Stimulated activated memory B cell treated with anti-CD40 and anti-IgM and Interleukin-4, amounts not matched to agents 10 μg/mL and 1 μg/mL and 100 μg/mL, for 72 hours (primary cell): ENCODE measurements around the gene PHOSPHO1.

ENCODE experiments used
- ATAC-seq: fragments of 150-1000 bp; cut with Tn5 transposase; 2 replicates; pipeline ENCODE4 v1.10.0; 2021
- H3K27ac Mint-ChIP-seq: one replicate; pipeline ENCODE4 v1.8.0; 2022; ENCODE audit warnings: mild to moderate bottlenecking, mixed read lengths
- H3K27me3 Mint-ChIP-seq: one replicate; pipeline ENCODE4 v1.8.0; 2022; ENCODE audit warnings: mixed read lengths
- H3K36me3 Mint-ChIP-seq: one replicate; pipeline ENCODE4 v1.8.0; 2022; ENCODE audit warnings: mixed read lengths
- H3K4me1 Mint-ChIP-seq: one replicate; pipeline ENCODE4 v1.8.0; 2022; ENCODE audit warnings: mixed read lengths
- H3K4me3 Mint-ChIP-seq: one replicate; pipeline ENCODE4 v1.8.0; 2022; ENCODE audit warnings: mild to moderate bottlenecking, moderate library complexity, mixed read lengths
- H3K9me3 Mint-ChIP-seq: one replicate; pipeline ENCODE4 v1.8.0; 2022; ENCODE audit warnings: mixed read lengths

PHOSPHO1 gene

GRCh38 chr17:49229076-49229804, 1.3 kb downstream of the PHOSPHO1 start:
- H3K27ac Mint-ChIP-seq = no peak overlapping the region

GRCh38 chr17:49227436-49228261, 2.9 kb downstream of the PHOSPHO1 start:
- Mint-ChIP-seq H3K4me1 (peaks cover 62% of the 10 kb centered on the region), H3K27me3 (peaks cover 10% of the 10 kb centered on the region), H3K9me3 (no peaks in the 10 kb centered on the region), H3K4me3 (no peak overlapping the region), H3K27ac (no peak overlapping the region), H3K36me3 (peaks cover 9% of the 10 kb centered on the region)
- ATAC-seq = peak; percentile 68

More at GRCh38 chr17:49229076-49229804, 1.3 kb downstream of the PHOSPHO1 start:
- no peaks in the 10 kb centered on the region for H3K36me3 Mint-ChIP-seq
- H3K4me3 Mint-ChIP-seq = peak overlapping the region; percentile 84
- peaks cover 19% of the 10 kb centered on the region for H3K27me3 Mint-ChIP-seq
- no peaks in the 10 kb centered on the region for H3K9me3 Mint-ChIP-seq
- ATAC-seq = no peak
- peaks cover 46% of the 10 kb centered on the region for H3K4me1 Mint-ChIP-seq

DNA sequence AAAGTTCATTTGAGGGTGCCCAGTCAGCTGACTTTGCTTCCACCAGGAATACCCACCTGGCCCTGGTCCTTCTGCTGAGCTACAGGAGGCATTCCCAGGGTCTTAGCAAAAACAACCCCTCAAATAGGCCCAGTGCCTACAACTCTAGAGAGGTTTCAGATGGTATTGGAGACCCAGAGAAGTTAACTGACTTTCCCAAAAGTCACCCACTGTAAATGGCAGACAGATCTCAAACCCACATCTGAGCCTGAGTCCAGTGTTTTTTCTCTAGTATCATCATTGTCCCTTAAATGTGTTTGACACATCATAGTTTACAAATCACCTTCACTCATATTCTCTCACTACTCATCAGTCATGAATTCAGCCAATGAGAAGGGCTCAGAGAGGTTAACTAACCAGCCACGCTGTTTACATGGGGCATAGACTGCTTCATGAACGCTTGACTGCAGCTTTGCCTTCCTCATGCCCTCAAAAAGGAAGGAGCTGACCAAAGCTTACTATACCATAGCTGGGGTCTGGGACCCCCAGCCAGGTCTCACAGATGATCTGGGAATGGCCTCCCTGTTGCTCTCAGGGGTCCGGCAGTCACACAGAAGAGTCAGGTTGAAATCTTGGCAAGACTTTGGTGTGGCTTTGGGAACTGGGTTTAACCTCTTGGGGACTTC, 3.7 kb downstream of the PHOSPHO1 start:
- Mint-ChIP-seq H3K9me3 (no peaks in the 10 kb centered on the region), H3K4me1 (peaks cover 62% of the 10 kb centered on the region), H3K27ac (no peak overlapping the region), H3K36me3 (peaks cover 16% of the 10 kb centered on the region), H3K27me3 (peaks cover 10% of the 10 kb centered on the region), H3K4me3 (no peak overlapping the region)
- no peak for ATAC-seq

DNA sequence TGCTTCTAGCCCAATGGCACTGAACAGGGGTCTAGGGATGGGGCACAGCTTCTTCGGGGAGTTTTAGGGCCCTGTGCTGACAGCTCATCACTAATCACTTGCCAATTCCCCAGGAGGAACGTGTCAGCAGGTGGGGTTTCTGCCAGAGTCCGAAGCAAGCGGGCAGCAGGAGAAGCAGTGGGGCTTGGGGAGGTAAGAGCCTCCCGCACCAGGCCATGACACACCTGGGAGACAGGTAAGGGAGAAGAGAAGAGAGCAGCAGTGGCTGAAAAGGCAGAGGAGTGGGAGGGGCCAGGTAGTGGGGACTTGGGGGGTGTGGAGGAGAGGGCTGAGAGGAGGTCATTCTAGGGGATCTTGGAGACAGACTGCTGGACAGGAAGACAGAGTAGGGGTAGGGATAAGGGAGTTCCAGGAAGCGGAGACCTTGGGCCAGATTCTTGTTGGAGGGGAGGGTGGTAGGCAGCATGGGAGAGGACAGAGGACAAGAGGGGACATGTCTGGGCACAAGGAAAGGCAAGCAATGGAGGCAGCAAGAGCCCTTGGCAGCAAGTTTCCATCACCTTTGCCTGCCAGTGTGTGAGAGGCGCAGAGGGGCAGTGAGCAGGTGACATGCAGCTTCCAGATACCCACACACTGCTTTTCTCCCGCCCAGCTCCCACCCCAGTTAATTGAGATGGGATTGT, 4.9 kb downstream of the PHOSPHO1 start:
- ATAC-seq = no peak
- H3K36me3 Mint-ChIP-seq = peaks cover 17% of the 10 kb centered on the region
- H3K4me3 Mint-ChIP-seq = no peak overlapping the region
- H3K27ac Mint-ChIP-seq = no peak overlapping the region
- H3K4me1 Mint-ChIP-seq = peaks cover 52% of the 10 kb centered on the region
- peaks cover 10% of the 10 kb centered on the region for H3K27me3 Mint-ChIP-seq
- no peaks in the 10 kb centered on the region for H3K9me3 Mint-ChIP-seq

DNA sequence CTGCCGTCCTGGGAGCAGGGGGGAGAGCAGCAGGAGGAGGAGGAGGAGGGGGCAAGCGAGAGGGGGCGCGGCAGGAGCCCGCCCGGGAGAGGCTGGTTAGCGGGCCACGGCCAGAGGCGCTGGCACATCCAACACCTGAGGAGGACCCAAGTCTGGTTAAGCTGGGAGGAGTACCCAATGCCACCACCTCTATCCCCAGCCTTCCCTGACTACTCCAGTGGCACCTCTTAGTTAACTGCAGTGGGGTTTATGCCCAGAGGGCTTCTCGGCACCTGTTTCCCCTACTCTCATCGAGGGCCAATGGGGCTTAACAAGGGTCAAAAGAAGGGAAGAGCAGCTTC, 5.6 kb downstream of the PHOSPHO1 start:
- Mint-ChIP-seq H3K27ac (no peak overlapping the region), H3K9me3 (no peaks in the 10 kb centered on the region), H3K4me1 (peaks cover 53% of the 10 kb centered on the region), H3K36me3 (peaks cover 22% of the 10 kb centered on the region), H3K4me3 (peak overlapping the region; percentile 66), H3K27me3 (peaks cover 9% of the 10 kb centered on the region)
- ATAC-seq = no peak

DNA sequence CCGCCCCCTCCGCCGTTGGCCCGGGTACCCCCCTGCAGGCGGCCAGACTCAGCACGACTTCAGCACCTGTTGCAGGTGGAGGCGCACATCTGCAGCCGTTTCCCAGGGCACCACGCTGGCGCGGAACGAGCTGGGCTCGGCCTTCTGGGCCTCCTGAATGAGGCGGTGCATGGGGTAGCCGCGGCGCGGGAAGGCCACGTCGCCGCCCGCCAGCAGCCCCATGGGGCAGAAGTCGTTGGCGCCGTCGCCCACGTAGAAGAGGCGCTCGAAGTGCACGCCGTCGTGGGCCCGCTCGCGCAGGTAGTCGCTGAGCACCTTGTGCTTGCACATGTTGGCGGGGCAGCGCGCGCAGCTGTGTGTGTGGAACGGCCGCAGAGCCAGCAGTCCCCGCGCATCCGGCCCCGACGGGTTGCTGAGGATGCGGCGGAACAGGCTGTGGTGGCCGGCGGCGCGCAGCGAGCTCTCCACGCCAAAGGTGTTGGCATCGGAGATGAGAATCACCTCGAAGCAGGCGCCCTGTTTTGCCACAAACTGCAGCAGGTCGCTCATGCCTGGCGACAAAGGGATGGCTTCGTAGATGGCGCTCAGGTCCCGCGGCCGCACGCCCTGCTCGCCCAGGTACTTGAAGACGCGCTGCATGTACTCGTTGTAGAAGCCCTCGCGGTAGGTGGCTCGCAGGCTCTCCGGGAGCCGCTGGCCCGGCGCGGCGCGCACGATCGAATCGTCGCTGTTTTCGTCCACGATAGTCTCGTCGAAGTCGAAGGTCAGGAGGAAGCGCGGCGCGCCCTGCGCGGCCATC, 6.2 kb downstream of the PHOSPHO1 start:
- peaks cover 53% of the 10 kb centered on the region for H3K4me1 Mint-ChIP-seq
- H3K27ac Mint-ChIP-seq = no peak overlapping the region
- peaks cover 4% of the 10 kb centered on the region for H3K27me3 Mint-ChIP-seq
- peak overlapping the region; percentile 66 for H3K4me3 Mint-ChIP-seq
- no peaks in the 10 kb centered on the region for H3K9me3 Mint-ChIP-seq
- ATAC-seq = peak; percentile 44
- peaks cover 22% of the 10 kb centered on the region for H3K36me3 Mint-ChIP-seq

GRCh38 chr17:49223517-49224197, 6.9 kb downstream of the PHOSPHO1 start:
- no peaks in the 10 kb centered on the region for H3K9me3 Mint-ChIP-seq
- H3K36me3 Mint-ChIP-seq = peaks cover 22% of the 10 kb centered on the region
- peak overlapping the region; percentile 66 for H3K4me3 Mint-ChIP-seq
- H3K27ac Mint-ChIP-seq = no peak overlapping the region
- no peaks in the 10 kb centered on the region for H3K27me3 Mint-ChIP-seq
- H3K4me1 Mint-ChIP-seq = peaks cover 60% of the 10 kb centered on the region
- no peak for ATAC-seq

DNA sequence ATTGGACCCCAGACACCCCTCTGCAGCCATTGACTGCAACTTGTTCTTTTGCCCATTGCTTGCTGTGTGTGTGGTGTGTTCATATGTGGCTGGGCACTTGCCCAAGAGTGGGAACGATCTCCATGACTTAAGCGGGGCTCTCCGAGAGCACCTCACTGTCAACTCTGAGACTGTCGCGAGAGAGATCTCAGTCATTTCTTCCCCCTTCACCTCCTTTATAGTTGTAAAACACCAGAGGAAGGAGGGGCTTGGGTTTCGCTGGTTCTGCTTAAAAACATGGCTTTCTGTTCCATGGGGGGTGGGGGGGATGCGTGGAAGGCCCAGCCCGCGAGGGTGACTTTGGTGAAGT, 7.4 kb downstream of the PHOSPHO1 start:
- Mint-ChIP-seq H3K27ac (no peak overlapping the region), H3K9me3 (no peaks in the 10 kb centered on the region), H3K4me3 (no peak overlapping the region), H3K4me1 (peaks cover 65% of the 10 kb centered on the region), H3K27me3 (no peaks in the 10 kb centered on the region), H3K36me3 (peaks cover 24% of the 10 kb centered on the region)
- ATAC-seq = no peak

DNA sequence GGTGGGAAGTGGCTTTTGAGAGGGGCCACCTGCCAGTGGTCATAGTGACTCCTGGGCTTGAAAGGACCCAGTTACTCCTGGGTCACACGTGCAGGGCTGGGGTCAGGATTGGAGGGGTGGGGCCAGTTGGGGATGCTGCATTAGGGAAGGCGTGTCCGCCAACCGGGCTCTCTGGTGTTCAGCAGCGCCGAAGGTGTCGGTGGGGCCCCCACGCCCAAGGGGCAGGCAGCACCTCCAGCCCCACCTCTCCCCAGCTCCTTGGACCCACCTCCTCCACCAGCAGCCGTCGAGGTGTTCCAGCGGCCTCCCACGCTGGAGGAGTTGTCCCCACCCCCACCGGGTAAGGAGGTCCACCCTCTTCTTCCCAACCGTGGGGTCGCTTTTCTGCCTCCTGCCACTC, 10.6 kb downstream of the PHOSPHO1 start:
- Mint-ChIP-seq H3K36me3 (peaks cover 43% of the 10 kb centered on the region), H3K4me3 (no peak overlapping the region), H3K9me3 (peaks cover 2% of the 10 kb centered on the region), H3K27me3 (no peaks in the 10 kb centered on the region), H3K27ac (peak overlapping the region; percentile 74), H3K4me1 (peaks cover 75% of the 10 kb centered on the region)
- ATAC-seq = no peak

- Mint-ChIP-seq H3K9me3 (peaks cover 3% of the 10 kb centered on the region), H3K4me1 (peaks cover 75% of the 10 kb centered on the region)
Measured at GRCh38 chr17:49218941-49219913, 11.4 kb downstream of the PHOSPHO1 start.

GRCh38 chr17:49217651-49218413, 12.8 kb downstream of the PHOSPHO1 start:
- ATAC-seq = peak; percentile 77
- peak overlapping the region; percentile 74 for H3K4me3 Mint-ChIP-seq
- peak overlapping the region; percentile 74 for H3K27ac Mint-ChIP-seq
- peaks cover 3% of the 10 kb centered on the region for H3K9me3 Mint-ChIP-seq
- peaks cover 40% of the 10 kb centered on the region for H3K36me3 Mint-ChIP-seq
- H3K27me3 Mint-ChIP-seq = no peaks in the 10 kb centered on the region
- peaks cover 75% of the 10 kb centered on the region for H3K4me1 Mint-ChIP-seq

More at GRCh38 chr17:49218941-49219913, 11.4 kb downstream of the PHOSPHO1 start:
- Mint-ChIP-seq H3K36me3 (peaks cover 47% of the 10 kb centered on the region), H3K27me3 (no peaks in the 10 kb centered on the region), H3K27ac (peak overlapping the region; percentile 74), H3K4me3 (peak overlapping the region; percentile 71)
- peak; percentile 88 for ATAC-seq

DNA sequence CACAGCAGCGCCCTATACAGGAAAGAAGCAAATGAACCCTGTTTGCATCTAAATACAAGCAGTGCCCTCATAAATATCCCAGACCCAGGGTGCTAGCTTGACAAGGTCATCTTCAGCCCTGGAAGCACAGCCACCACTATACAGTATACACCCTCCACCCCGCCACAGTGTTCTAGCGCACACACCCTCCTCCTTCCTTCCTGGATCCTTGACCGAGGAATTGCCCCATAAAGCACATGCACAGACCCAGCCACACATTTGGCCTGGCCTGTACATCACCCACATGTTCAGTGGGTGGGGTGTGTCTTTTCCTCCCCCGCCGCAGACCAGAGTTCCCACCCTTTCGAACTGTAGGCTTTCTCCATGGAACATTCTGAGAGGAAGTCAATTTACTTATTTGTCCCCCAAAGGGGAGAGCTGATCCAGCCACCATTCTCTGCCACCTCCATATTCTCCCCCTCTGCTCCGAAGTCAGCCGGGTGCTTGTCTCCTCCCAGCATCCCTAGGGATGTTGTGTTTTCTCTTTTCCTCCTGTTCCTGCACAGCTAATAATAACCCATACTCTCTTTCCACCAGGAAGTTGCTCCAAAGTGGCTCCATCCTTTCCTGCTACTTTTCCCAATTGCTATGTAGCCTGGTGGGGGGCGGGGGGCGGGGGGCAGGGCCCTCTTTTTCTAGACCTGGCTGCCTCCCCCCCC, 13.5 kb downstream of the PHOSPHO1 start:
- H3K27me3 Mint-ChIP-seq = no peaks in the 10 kb centered on the region
- peaks cover 32% of the 10 kb centered on the region for H3K36me3 Mint-ChIP-seq
- ATAC-seq = no peak
- no peak overlapping the region for H3K4me3 Mint-ChIP-seq
- peaks cover 3% of the 10 kb centered on the region for H3K9me3 Mint-ChIP-seq
- peak overlapping the region; percentile 74 for H3K27ac Mint-ChIP-seq
- H3K4me1 Mint-ChIP-seq = peaks cover 80% of the 10 kb centered on the region
